K562 (cell line): ENCODE results near the gene GPR153. TPM values are rescaled to one million over a fixed set of nuclear protein-coding genes. Genes with fewer than 3 reads are reported as not detected.

Experiments
- BRCA1 ChIP-seq, 2 experiments: fragments of 450-650 bp in 1 of 2; sonication (generic) in 1 of 2; formaldehyde crosslinking in 1 of 2; IDR thresholded peaks; 2 replicates each; pipeline versions ENCODE4 v1.5.0 to v1.6.1; 2017 to 2020; ENCODE audit warnings: mild to moderate bottlenecking in 1 of 2, missing genetic modification reagents in 1 of 2
- FOXP1 ChIP-seq: sonication (generic); formaldehyde crosslinking; IDR thresholded peaks from 2 replicates; pipeline ENCODE4 v1.8.0; 2022; ENCODE audit warnings: mild to moderate bottlenecking, missing genetic modification reagents
- MAFK ChIP-seq: IDR thresholded peaks from 2 replicates; pipeline ENCODE4 v1.6.1; 2011; ENCODE audit warnings: low read length, improper control_type of control experiment
- NR2C1 ChIP-seq, 2 experiments: fragments of 450-650 bp; IDR thresholded peaks; 2 replicates each; pipeline ENCODE4 v1.6.1; 2017; ENCODE audit warnings: mild to moderate bottlenecking in 2 of 2, antibody characterized with exemption in 1 of 2, inconsistent platforms in 1 of 2, missing compliant biosample characterization in 1 of 2, missing genetic modification characterization in 1 of 2
- NR4A1 ChIP-seq, 2 experiments: fragments of 250-450 bp in 1 of 2; fragments of 450-650 bp in 1 of 2; sonication (Bioruptor Pico) in 1 of 2; IDR thresholded peaks; 2 replicates each; pipeline versions ENCODE4 v1.4.0 to v1.6.1; 2016 to 2020; ENCODE audit warnings: mild to moderate bottlenecking in 2 of 2, missing compliant biosample characterization in 1 of 2, missing genetic modification characterization in 1 of 2, moderate library complexity in 1 of 2
- PHTF2 ChIP-seq: fragments of 250-450 bp; sonication (Bioruptor Pico); IDR thresholded peaks from 2 replicates; pipeline ENCODE4 v1.5.0; 2021; ENCODE audit warnings: mild to moderate bottlenecking
- POLR2AphosphoS2 ChIP-seq: IDR thresholded peaks from 2 replicates; pipeline ENCODE4 v1.6.1; 2012; ENCODE audit warnings: low read length, improper control_type of control experiment
- PTBP1 ChIP-seq: fragments of 200-400 bp; formaldehyde crosslinking; IDR thresholded peaks from 2 replicates; pipeline ENCODE4 v1.6.1; 2017; ENCODE audit warnings: low read depth, low read length
- ZBTB17 ChIP-seq: fragments of 450-650 bp; formaldehyde crosslinking; IDR thresholded peaks from 2 replicates; pipeline ENCODE4 v1.4.0; 2020; ENCODE audit warnings: mild to moderate bottlenecking
- ZFP1 ChIP-seq: fragments of 450-650 bp; formaldehyde crosslinking; IDR thresholded peaks from 2 replicates; pipeline ENCODE4 v1.4.0; 2020; ENCODE audit warnings: mild to moderate bottlenecking, mixed read lengths
- ZNF512 ChIP-seq: IDR thresholded peaks from 2 replicates; pipeline ENCODE4 v1.6.1; 2016; ENCODE audit warnings: missing genetic modification characterization, missing compliant biosample characterization
- ZNF589 ChIP-seq: fragments of 200-800 bp; sonication (Bioruptor generic); IDR thresholded peaks from 2 replicates; pipeline ENCODE4 v1.6.1; 2016; ENCODE audit warnings: low read depth, missing genetic modification characterization, missing compliant biosample characterization
- polyA plus RNA-seq, 8 experiments: library from polyadenylated mRNA; depleted of rRNA in 4 of 8; stranded (reverse) in 5 of 8; unstranded in 3 of 8; fragments of >200 nt; fragmentation: Nextera tagmentation in 2 of 8; fragmentation: Illumina TruSeq in 1 of 8; extraction: Ambion mirVana in 2 of 8; extraction: Trizol in 1 of 8; gene quantifications; 2 replicates each; pipeline versions ENCODE4 v1.2.1 to v1.2.3, GENCODE V29; 2011 to 2014; ENCODE audit warnings: inconsistent platforms in 1 of 8, missing spikeins in 1 of 8
- total RNA-seq, 7 experiments: library from RNA; depleted of rRNA in 6 of 7; stranded (reverse); fragments of >200 nt in 6 of 7; fragmentation: Illumina TruSeq in 2 of 7; extraction: Trizol in 2 of 7; gene quantifications; 2 replicates each; pipeline versions ENCODE4 v1.2.1 to v1.2.3, GENCODE V29; 2011 to 2021; ENCODE audit warnings: low replicate concordance in 1 of 7
- TF ChIP-seq, protein P1 (sequence below): fragments of 250-450 bp; sonication (Bioruptor Pico); IDR thresholded peaks from 2 replicates; pipeline ENCODE4 v1.4.0; 2020; ENCODE audit warnings: borderline replicate concordance
- TF ChIP-seq, protein P2 (sequence below): fragments of 450-650 bp; formaldehyde crosslinking; IDR thresholded peaks from 2 replicates; pipeline ENCODE4 v1.4.0; 2020; ENCODE audit warnings: mild to moderate bottlenecking, moderate library complexity
- TF ChIP-seq, protein P3 (sequence below): fragments of 450-650 bp; conservative IDR thresholded peaks from 2 replicates; pipeline ENCODE4 v1.6.1; 2016; ENCODE audit warnings: missing genetic modification characterization, low read depth, mild to moderate bottlenecking, control low read depth, missing compliant biosample characterization

Gene GPR153
- total and polyA plus RNA-seq, 9 of the 15 experiments (the other 6 are each of a cell fraction or from before 2014, with no cell fraction given): 0.01 to 1.5 (median 0.51) TPM

DNA sequence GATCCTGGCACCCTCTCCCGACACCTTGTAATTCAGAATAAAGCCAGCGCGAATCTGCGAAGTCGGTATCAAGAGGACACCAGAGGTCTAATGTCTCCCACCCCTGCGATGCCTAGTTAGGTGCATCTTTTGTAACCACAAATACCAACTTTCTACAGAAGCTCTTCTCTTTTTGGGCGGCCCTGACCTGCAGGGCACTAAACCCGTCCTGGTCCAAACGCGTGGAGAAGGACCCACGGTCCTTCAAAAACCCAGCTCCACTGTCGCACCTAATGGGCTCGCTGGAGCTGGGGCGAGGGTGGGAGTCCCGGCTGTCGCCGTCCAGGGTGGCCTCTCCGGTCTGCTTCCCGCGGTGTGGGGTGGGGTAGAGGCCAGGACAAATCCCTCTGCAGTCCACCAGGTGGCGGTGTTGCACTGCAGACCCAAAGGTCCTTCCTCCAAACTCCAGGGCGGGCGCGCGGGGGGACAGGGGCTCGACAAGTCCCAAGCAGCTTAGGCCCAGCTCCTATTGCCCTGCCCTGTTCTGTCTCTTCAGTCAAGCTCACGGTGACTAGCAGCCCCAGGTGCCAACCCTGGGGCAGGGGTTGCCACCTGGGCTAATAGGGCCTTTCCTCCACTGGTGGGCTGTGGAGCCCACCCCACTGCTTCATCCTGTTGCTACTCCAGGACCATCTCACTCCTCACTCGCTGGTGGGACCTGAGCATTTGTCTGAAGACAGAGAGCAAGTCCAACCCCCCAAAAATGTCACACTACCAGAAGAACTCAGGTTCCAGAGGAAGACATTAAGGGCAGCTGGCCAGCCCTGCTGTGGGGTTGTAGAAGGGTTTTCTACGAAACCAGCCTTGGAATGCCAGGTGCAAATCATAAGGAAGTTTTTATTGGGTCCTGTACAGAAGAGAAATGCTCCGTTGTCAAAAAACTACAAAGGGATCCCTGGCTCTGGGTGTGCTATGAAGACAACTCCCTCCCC lies 14.1 kb downstream of the GPR153 start (continued):
- TF ChIP-seq NR2C1 (IDR thresholded peaks at IDR 0.05) (no peak), NR2C1 (tag; IDR thresholded peaks at IDR 0.05) (no peak), ZFP1 (CRISPR knock-in tag) (no peak), PHTF2 (no peak), POLR2AphosphoS2 (no peak), ZNF512 (tag) (no peak), BRCA1 (IDR thresholded peaks at IDR 0.05) (no peak), BRCA1 (CRISPR knock-in tag; IDR thresholded peaks at IDR 0.05) (no peak), MAFK (no peak), FOXP1 (CRISPR knock-in tag) (no peak), PTBP1 (no peak), ZNF589 (CRISPR knock-in tag) (no peak), ZBTB17 (CRISPR knock-in tag) (no peak), NR4A1 (CRISPR knock-in tag; IDR thresholded peaks at IDR 0.05) (no peak), NR4A1 (tag; IDR thresholded peaks at IDR 0.05) (no peak)
- TF ChIP-seq, protein P1, sequence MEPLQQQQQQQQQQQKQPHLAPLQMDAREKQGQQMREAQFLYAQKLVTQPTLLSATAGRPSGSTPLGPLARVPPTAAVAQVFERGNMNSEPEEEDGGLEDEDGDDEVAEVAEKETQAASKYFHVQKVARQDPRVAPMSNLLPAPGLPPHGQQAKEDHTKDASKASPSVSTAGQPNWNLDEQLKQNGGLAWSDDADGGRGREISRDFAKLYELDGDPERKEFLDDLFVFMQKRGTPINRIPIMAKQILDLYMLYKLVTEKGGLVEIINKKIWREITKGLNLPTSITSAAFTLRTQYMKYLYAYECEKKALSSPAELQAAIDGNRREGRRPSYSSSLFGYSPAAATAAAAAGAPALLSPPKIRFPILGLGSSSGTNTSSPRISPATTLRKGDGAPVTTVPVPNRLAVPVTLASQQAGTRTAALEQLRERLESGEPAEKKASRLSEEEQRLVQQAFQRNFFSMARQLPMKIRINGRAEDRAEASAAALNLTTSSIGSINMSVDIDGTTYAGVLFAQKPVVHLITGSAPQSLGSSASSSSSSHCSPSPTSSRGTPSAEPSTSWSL (CRISPR knock-in tag): no peak
- TF ChIP-seq, protein P2, sequence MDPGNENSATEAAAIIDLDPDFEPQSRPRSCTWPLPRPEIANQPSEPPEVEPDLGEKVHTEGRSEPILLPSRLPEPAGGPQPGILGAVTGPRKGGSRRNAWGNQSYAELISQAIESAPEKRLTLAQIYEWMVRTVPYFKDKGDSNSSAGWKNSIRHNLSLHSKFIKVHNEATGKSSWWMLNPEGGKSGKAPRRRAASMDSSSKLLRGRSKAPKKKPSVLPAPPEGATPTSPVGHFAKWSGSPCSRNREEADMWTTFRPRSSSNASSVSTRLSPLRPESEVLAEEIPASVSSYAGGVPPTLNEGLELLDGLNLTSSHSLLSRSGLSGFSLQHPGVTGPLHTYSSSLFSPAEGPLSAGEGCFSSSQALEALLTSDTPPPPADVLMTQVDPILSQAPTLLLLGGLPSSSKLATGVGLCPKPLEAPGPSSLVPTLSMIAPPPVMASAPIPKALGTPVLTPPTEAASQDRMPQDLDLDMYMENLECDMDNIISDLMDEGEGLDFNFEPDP (CRISPR knock-in tag): no peak
- TF ChIP-seq, protein P3, sequence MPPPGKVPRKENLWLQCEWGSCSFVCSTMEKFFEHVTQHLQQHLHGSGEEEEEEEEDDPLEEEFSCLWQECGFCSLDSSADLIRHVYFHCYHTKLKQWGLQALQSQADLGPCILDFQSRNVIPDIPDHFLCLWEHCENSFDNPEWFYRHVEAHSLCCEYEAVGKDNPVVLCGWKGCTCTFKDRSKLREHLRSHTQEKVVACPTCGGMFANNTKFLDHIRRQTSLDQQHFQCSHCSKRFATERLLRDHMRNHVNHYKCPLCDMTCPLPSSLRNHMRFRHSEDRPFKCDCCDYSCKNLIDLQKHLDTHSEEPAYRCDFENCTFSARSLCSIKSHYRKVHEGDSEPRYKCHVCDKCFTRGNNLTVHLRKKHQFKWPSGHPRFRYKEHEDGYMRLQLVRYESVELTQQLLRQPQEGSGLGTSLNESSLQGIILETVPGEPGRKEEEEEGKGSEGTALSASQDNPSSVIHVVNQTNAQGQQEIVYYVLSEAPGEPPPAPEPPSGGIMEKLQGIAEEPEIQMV (tag): no peak
